Measurements from ENCODE around the gene ADRA2B. TPM values are rescaled to one million over a fixed set of nuclear protein-coding genes. Genes with fewer than 3 reads are reported as not detected.
A peak's percentile ranks its signal among the peaks of the same experiment; 100 is the strongest.

Gene ADRA2B
- total RNA-seq, 1 donor: under 0.01 TPM

DNA sequence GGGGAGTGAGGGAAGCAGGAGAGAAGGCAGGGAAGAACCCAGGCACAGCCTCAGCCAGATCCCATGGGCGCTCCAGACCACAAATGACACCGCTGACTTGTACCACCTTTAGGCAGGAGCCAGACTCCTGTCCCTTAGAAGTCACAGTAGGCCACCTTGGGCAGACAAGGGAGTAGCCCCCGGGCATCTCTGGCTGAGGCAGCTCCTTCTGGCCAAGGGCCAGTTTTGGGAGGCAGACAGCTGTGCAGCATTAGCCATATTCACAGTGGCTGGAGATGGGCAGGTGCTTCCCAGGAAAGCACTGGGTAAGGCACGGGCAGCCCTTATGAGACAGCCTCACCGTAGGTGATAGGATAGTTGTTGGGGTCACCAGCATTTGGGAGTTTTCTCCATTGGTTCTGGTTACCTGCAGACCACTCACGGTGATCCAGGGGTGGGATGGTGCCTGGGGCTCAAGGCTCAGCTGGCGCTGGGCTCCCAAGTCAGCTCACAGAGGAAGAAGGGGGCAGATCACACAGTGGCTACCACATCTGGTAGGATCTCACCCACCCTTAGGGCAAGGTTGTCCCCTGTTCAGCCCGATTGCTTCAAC, 19.9 kb upstream of the ADRA2B start:
- no peaks in the 10 kb centered on the region for H3K36me3 ChIP-seq (ENCODE audit: insufficient read depth, low read length)
- no peaks in the 10 kb centered on the region for H3K79me2 ChIP-seq (ENCODE audit: insufficient read depth, low read length)
- H3K4me1 ChIP-seq (ENCODE audit: insufficient read depth, low read length): no peaks in the 10 kb centered on the region
- H3K27ac ChIP-seq (ENCODE audit: low read depth, low read length): no peak overlapping the region
- no peak overlapping the region for H3K4me3 ChIP-seq (ENCODE audit: insufficient read depth, low read length)
- no peak overlapping the region for H3K4me2 ChIP-seq (ENCODE audit: insufficient read depth, low read length)
- TF ChIP-seq CTCF (IDR thresholded peaks at IDR 0.05; ENCODE audit: extremely low read depth, low read depth, low read length): no peak
- peaks cover 2% of the 10 kb centered on the region for H4K20me1 ChIP-seq (ENCODE audit: insufficient read depth, low read length)
- H3K27me3 ChIP-seq (ENCODE audit: insufficient read depth, low read length): peaks cover 9% of the 10 kb centered on the region
- DNase-seq (ENCODE audit: insufficient read length, low spot score, missing footprints): peak; percentile 29
- no peak overlapping the region for H2AFZ ChIP-seq (ENCODE audit: low read length)
- no peaks in the 10 kb centered on the region for H3K9me3 ChIP-seq (ENCODE audit: low read depth, low read length)

- no peak for TF ChIP-seq CTCF (IDR thresholded peaks at IDR 0.05; ENCODE audit: extremely low read depth, low read depth, low read length)
- Histone ChIP-seq H3K27me3 (ENCODE audit: insufficient read depth, low read length) (peaks cover 12% of the 10 kb centered on the region), H3K4me1 (ENCODE audit: insufficient read depth, low read length) (no peaks in the 10 kb centered on the region), H3K79me2 (ENCODE audit: insufficient read depth, low read length) (no peaks in the 10 kb centered on the region), H3K9me3 (ENCODE audit: low read depth, low read length) (no peaks in the 10 kb centered on the region), H4K20me1 (ENCODE audit: insufficient read depth, low read length) (peaks cover 2% of the 10 kb centered on the region), H3K27ac (ENCODE audit: low read depth, low read length) (no peak overlapping the region), H3K4me2 (ENCODE audit: insufficient read depth, low read length) (no peak overlapping the region), H3K4me3 (ENCODE audit: insufficient read depth, low read length) (no peak overlapping the region), H2AFZ (ENCODE audit: low read length) (no peak overlapping the region), H3K36me3 (ENCODE audit: insufficient read depth, low read length) (no peaks in the 10 kb centered on the region)
- no peak for DNase-seq (ENCODE audit: insufficient read length, low spot score, missing footprints)
These were observed 19.2 kb upstream of the ADRA2B start for GRCh38 chr2:96135621-96136020.

DNA sequence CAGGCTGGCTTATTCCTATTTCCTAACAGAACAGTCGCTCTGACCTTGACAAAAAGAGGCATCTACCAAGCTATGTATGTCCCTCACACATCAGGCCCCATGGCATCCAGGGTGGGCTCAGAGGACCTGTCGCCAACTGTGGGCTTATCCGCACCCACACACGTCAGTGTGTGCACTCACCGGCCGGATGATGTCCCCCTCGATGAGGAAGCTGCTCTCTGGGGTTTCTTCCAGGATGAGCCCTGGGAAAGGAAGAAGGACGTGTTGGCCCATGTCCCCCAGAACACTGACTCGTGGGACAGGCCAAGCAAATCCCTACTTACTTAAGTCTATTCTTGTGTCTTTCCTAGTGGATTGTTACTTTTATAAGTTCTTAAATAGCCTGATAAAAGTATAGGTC, 18.8 kb upstream of the ADRA2B start:
- H3K9me3 ChIP-seq (ENCODE audit: low read depth, low read length): no peaks in the 10 kb centered on the region
- peaks cover 16% of the 10 kb centered on the region for H3K27me3 ChIP-seq (ENCODE audit: insufficient read depth, low read length)
- H3K36me3 ChIP-seq (ENCODE audit: insufficient read depth, low read length): no peaks in the 10 kb centered on the region
- no peak for TF ChIP-seq CTCF (IDR thresholded peaks at IDR 0.05; ENCODE audit: extremely low read depth, low read depth, low read length)
- no peak overlapping the region for H3K4me2 ChIP-seq (ENCODE audit: insufficient read depth, low read length)
- H2AFZ ChIP-seq (ENCODE audit: low read length): no peak overlapping the region
- no peaks in the 10 kb centered on the region for H3K79me2 ChIP-seq (ENCODE audit: insufficient read depth, low read length)
- no peak overlapping the region for H3K27ac ChIP-seq (ENCODE audit: low read depth, low read length)
- H3K4me3 ChIP-seq (ENCODE audit: insufficient read depth, low read length): no peak overlapping the region
- DNase-seq (ENCODE audit: insufficient read length, low spot score, missing footprints): no peak
- H3K4me1 ChIP-seq (ENCODE audit: insufficient read depth, low read length): no peaks in the 10 kb centered on the region
- H4K20me1 ChIP-seq (ENCODE audit: insufficient read depth, low read length): peaks cover 2% of the 10 kb centered on the region

GRCh38 chr2:96134421-96134820, 18.1 kb upstream of the ADRA2B start:
- no peak overlapping the region for H3K4me3 ChIP-seq (ENCODE audit: insufficient read depth, low read length)
- H3K79me2 ChIP-seq (ENCODE audit: insufficient read depth, low read length): no peaks in the 10 kb centered on the region
- H3K27ac ChIP-seq (ENCODE audit: low read depth, low read length): no peak overlapping the region
- no peaks in the 10 kb centered on the region for H3K36me3 ChIP-seq (ENCODE audit: insufficient read depth, low read length)
- DNase-seq (ENCODE audit: insufficient read length, low spot score, missing footprints): no peak
- H3K9me3 ChIP-seq (ENCODE audit: low read depth, low read length): no peaks in the 10 kb centered on the region
- no peak overlapping the region for H3K4me2 ChIP-seq (ENCODE audit: insufficient read depth, low read length)
- H2AFZ ChIP-seq (ENCODE audit: low read length): no peak overlapping the region
- no peaks in the 10 kb centered on the region for H3K4me1 ChIP-seq (ENCODE audit: insufficient read depth, low read length)
- H4K20me1 ChIP-seq (ENCODE audit: insufficient read depth, low read length): peaks cover 2% of the 10 kb centered on the region
- no peak for TF ChIP-seq CTCF (IDR thresholded peaks at IDR 0.05; ENCODE audit: extremely low read depth, low read depth, low read length)
- H3K27me3 ChIP-seq (ENCODE audit: insufficient read depth, low read length): peaks cover 16% of the 10 kb centered on the region

Data from osteoblast (primary cell).